ENCODE data around the gene FBXO44.

FBXO44 gene

DNA sequence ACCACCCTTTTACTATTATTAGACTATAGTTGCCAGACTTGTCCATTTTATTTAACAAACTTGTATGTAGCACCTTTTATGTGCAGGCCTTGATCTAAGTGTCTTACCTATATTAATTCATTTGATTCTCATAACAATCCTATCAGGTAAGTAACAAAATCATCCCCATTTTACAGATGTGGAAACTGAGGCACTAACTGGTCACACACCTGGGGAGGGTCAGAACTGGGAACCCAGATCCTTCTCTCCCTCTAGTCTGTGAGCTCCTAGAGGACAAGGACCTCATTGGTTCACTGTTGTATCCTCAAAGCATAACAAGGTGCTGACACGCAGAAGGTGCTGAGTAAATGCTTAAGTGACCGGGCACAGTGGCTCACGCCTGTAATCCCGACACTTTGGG lies 15.3 kb upstream of the FBXO44 start:
- DNase-seq (ENCODE audit: low spot score): no peak
- TF ChIP-seq, protein P1, sequence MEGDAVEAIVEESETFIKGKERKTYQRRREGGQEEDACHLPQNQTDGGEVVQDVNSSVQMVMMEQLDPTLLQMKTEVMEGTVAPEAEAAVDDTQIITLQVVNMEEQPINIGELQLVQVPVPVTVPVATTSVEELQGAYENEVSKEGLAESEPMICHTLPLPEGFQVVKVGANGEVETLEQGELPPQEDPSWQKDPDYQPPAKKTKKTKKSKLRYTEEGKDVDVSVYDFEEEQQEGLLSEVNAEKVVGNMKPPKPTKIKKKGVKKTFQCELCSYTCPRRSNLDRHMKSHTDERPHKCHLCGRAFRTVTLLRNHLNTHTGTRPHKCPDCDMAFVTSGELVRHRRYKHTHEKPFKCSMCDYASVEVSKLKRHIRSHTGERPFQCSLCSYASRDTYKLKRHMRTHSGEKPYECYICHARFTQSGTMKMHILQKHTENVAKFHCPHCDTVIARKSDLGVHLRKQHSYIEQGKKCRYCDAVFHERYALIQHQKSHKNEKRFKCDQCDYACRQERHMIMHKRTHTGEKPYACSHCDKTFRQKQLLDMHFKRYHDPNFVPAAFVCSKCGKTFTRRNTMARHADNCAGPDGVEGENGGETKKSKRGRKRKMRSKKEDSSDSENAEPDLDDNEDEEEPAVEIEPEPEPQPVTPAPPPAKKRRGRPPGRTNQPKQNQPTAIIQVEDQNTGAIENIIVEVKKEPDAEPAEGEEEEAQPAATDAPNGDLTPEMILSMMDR (IDR thresholded peaks at IDR 0.05; ENCODE audit: extremely low read depth, insufficient read depth, missing control alignments): no peak
- in situ Hi-C loops (cut with MboI; ENCODE audit: low pct_unique_long_range_greater_than_20kb, low sequenced_read_pairs, unreplicated experiment): loop anchor here (25.0 kb wide), 2 partner anchors 302 to 602 kb away; partner anchors contain the start of gene MASP2

DNA sequence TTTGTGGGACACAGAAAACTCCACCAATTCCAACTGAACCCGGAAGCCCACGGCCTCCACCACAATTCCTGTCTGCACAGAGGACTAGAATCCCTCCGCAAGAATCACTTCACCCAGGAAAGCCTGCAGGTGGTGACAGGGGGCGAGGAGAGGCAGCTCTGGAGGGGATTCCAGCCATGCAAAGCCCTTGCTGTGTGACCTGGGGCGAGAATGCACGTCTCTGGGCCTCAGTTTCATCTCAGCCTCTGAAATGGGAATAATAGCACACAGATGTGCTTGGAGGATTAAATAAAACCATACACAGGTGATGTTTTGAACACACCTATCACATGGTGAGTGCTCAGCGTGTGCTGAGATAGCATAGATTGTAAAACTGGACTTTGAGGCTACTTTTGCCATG lies 14.6 kb upstream of the FBXO44 start:
- TF ChIP-seq, protein P1 (IDR thresholded peaks at IDR 0.05; ENCODE audit: extremely low read depth, insufficient read depth, missing control alignments): no peak
- no peak for DNase-seq (ENCODE audit: low spot score)
- in situ Hi-C loops (cut with MboI; ENCODE audit: low pct_unique_long_range_greater_than_20kb, low sequenced_read_pairs, unreplicated experiment): loop anchor here (25.0 kb wide), 2 partner anchors 303 to 603 kb away; partner anchors contain the start of gene MASP2

DNA sequence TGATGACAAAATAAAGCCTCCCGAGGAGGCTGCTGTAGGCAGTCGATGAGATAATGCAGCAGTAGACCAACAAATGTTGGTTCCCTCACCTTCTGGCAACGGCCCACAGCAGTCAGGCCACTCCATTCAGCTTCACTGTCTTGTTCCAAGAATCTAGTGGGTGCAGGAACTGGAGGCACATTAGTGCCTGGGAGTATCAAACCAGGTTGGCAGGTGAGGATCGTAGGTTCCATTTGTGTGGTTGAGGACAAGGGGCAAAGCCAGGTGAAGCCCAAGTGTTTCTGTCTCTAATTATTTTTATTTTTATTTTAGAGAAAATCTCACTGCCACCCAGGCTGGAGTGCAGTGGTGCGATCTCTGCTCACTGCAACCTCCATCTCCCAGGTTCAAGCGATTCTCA lies 13.7 kb upstream of the FBXO44 start:
- DNase-seq (ENCODE audit: low spot score): no peak
- TF ChIP-seq, protein P1 (IDR thresholded peaks at IDR 0.05; ENCODE audit: extremely low read depth, insufficient read depth, missing control alignments): no peak
- in situ Hi-C loops (cut with MboI; ENCODE audit: low pct_unique_long_range_greater_than_20kb, low sequenced_read_pairs, unreplicated experiment): loop anchor here (25.0 kb wide), 2 partner anchors 304 to 604 kb away; partner anchors contain the start of gene MASP2

DNA sequence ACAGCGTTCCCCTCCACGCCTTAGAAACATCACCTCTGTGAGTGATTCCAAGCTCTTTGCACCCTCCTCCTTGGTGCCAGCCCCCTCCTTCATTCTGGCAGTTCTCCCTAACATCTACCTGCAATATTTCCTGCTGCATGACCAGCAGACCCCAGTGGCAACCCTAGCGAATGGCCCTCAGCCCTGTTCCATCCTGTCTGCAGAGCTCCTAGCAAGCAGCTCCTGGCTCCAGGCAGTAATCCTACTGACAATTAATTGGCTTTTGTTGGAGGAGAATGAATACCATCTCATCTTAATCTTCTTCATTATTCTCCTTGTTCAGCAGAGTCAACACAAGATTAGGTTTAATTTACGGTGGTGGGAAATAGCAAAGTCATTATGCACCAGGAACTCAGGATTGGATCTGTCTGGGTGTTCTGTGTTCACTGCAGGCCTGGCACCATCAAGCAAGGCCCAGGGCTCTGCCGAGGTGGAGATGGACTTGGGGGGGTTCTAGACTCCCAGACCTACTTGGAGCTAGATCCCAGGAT lies 12.8 kb upstream of the FBXO44 start:
- TF ChIP-seq, protein P1 (IDR thresholded peaks at IDR 0.05; ENCODE audit: extremely low read depth, insufficient read depth, missing control alignments): no peak
- in situ Hi-C loops (cut with MboI; ENCODE audit: low pct_unique_long_range_greater_than_20kb, low sequenced_read_pairs, unreplicated experiment): loop anchor here (25.0 kb wide), 2 partner anchors 305 to 605 kb away; partner anchors contain the start of gene MASP2
- no peak for DNase-seq (ENCODE audit: low spot score)

DNA sequence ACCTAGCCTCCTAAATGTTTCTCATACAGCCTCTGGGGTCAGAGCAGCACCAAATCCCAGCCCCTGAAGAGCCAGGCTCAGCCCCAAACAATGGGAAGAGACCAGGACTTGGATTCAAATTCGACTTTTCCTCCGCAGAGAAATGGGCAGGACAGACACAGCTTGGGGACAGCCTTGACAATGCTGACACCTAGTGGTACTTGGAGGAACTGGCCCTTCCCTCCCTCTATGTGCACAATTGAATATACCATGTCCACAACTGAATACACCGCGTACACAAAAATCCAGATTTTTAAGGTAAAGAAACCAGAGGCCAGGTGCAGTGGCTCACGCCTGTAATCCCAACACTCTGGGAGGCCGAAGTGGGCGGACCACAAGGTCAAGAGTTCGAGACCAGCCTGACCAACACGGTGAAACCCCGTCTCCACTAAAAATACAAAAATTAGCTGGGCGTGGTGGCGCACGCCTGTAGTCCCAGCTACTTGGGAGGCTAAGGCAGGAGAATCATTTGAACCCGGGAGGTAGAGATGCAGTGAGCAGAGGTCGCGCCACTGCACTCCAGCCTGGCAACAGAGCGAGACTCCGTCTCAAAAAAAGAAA lies 12.2 kb upstream of the FBXO44 start:
- in situ Hi-C loops (cut with MboI; ENCODE audit: low pct_unique_long_range_greater_than_20kb, low sequenced_read_pairs, unreplicated experiment): loop anchor here (25.0 kb wide), 2 partner anchors 305 to 605 kb away; partner anchors contain the start of gene MASP2
- TF ChIP-seq, protein P1 (IDR thresholded peaks at IDR 0.05; ENCODE audit: extremely low read depth, insufficient read depth, missing control alignments): peak; percentile 93
- peak; percentile 87 for DNase-seq (ENCODE audit: low spot score)

DNA sequence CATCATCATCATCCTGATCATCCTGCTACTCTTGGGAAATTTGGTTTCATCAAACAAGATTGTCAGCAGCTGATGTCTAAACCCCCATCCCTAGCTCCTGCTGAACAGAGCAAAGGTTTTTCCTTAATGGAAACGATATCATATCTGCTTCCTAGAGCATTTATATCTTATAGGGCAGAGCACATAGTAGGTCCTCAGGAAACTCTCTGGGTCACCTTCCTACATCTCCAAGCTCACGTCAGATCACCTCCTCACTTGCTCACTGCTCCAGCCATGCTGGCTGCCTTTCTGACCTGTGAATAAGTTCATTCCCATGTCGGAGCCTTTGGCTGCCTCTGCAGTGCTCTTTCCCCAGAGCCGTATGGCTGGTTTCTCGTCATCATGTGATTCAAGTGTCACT lies 10.9 kb upstream of the FBXO44 start:
- DNase-seq (ENCODE audit: low spot score): no peak
- in situ Hi-C loops (cut with MboI; ENCODE audit: low pct_unique_long_range_greater_than_20kb, low sequenced_read_pairs, unreplicated experiment): loop anchor here (25.0 kb wide), 2 partner anchors 306 to 606 kb away; partner anchors contain the start of gene MASP2
- TF ChIP-seq, protein P1 (IDR thresholded peaks at IDR 0.05; ENCODE audit: extremely low read depth, insufficient read depth, missing control alignments): no peak

Measured in GM13977 (cell line).